NCI-H526 (cell line): ENCODE results near the gene SGCD.

Source experiments
- DNase-seq, 2 experiments: peaks; one replicate each; lab custom pipeline; 2025; lab: John Stamatoyannopoulos, UW

Gene SGCD

DNA sequence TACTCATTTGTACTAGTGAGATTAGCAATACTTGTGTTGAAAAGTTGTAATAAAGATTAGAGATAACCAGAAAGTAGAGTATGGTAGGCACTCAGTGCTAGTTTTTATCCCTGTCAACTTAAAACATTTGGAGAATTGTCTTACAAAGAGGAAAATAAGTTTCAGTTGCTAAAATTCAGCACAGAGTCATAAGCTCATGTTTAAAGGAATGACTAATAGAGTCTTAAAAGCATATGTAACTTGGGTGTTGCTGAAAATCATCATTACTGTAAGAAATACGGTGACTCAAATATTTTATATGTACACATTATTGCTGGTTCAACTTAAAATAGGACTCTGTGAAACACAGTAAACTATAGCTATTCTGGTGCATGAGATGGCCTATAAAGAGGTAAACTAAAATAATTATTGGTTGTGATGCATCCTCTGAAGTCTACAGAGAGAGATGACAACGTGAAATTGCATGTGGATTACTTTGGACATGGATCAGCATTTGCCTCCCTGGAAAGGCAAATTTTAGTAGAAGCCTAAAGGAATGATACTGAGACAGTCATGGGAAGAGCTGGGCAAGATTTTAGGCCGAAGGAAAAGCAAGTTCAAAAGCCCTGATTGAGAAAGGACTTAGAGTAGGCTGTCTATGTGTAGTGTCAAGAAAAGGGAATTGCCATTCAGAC, 34.6 kb downstream of the SGCD start:
- DNase-seq: no peak

DNA sequence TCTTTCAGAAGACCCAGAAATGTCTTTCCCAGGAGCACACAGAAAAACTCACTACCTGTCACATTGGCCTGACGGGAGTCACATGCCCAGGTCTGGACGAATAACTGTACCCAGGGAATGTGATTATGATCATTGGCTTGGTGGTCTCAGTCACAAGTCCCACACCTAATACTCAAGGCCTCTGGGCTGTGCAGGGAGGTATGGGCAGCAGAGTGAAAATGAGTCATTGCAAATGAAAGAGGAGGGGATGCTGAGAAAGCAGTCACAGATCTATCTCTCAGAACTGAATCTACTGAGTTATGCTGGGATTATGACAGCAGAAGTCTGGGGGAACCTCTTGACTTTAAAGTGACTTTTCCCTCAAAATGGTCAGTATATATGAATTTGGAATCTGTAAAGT, 36.9 kb downstream of the SGCD start:
- DNase-seq: no peak

DNA sequence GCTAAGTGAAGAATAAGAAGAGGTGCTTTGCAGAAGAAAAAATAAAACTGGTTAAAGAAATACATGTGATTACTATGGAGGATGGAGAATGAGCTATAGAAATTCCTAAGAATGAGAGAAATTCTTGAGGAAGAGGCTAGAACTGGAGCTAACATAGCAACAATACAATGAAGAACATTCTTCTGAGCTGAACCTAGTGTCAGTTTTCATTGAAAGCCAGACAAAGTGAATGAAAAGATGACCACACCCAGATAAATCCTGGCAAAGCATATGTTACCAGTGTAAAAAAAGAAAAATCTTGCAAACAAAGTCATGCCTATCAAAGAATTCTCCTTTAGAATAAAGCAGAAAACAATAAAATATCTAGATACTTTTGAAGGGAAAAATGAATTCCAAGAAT, 39.6 kb downstream of the SGCD start:
- DNase-seq: no peak

DNA sequence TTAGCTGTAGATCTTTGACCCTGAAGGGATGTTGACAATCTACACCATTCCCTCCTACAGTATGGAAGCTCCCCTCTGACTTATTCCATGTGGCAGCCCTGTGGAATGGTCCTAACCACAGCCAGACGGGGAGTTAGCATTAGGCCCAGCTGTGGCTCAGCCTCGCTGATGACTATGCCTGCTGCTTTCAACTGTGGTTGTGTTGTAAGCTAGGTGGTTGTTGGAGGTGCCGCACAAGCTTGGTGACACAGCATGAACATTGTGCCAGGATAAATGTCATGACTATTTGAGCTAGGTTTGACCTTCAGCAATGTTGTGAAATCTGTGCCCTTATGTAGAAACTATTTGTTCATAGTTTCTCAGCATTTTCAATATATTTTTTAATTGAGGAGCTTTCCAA, 40.6 kb downstream of the SGCD start:
- no peak for DNase-seq

DNA sequence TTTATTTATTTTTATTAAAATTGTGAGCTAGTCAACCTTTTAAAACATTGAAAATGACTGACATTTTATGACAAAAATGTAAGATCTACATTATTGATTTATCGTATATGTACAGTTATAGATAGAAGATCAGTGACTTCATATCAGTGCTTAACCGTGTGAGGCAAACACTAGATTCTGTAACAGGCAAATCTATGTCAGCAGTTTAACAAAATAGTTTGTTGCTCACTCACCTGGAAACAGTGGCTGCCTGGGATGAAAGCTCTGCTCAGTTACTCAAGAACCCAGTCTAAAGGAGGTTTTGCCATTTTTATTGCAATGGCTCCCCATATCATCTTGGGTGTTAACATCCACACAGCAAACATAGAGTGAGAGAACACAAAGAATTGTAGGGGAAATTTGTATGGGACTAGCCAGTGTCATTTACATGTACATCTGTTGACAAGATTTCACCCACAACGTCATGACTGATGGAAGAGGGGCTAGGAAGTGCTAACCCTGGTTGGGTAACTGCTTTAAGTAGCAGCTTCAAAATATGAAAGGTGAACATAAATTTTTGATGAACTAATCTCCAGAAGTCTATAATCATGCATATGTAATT, 49.0 kb downstream of the SGCD start:
- no peak for DNase-seq

DNA sequence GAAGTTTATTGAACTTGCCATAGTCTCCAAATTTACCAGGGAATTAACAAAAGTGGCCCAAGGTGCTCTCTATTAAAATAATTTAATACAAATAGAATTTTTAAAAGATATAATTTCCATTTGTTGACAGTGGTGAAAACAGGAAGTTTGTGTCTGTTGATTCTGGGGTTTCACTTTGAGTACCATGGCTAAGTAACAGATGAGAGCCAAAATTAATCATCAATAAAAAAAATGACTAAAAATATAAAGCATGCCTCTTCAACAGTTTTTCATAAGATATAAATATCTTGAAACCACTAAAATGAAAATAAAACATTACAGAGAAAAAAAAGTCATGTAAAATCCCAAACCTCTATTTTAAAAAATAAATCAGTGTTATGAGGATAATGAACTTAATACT, 49.8 kb downstream of the SGCD start:
- no peak for DNase-seq

DNA sequence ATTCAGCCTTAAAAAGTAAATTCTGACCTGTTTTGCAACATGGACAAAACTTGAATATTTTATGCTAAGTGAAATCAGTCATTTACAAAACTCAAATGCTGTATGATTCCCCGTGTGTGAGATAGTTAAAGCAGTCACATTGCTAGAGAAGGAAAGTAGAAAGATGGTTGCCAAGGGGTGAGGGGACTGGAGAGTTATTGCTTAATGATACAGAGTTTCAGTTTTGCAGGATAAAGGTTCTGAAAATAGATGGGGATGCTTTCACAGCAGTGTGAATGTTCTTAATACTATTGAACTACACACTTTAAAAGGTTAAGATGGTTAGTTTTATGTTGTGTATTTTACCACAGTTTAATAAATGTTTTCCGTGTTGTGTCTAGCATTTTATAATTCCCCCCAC, 51.2 kb downstream of the SGCD start:
- DNase-seq: no peak

DNA sequence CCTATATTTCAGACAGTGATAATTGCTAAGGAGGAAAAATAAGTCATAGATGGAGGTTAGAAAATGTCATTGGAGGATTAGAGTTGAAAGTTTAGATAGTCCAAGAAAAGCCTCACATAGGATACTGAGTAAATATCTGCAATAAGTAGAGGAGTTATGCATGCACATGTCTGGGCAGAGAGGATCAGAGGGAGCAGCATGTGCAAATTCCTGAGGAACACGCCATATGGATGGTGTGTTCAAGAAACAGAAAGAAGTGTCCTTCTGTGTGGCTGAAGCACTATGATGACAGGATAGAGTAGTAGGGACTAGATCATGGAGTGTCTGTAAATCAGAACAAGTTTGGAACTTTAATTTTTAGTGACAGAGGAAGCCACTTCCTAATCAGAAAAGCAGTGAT, 52.2 kb downstream of the SGCD start:
- DNase-seq: no peak

DNA sequence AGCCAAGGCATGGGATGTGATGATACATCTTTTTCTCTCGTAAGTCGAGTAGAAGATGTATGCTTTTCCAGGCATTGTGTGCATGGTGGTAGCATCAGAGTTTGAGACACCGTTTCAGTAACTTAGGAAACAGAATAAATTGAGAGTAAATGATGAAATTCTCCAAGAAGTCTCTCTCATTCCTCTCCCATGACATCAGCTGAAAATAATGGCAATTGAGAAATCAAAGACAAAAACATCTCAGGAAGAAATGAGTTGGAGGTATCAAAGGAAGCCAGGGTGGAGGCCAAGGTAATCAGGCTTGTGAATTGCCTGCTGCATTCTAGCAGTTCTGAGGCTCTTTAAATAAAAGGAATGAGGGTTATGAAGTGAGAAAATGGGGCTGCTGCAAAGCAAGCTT, 53.9 kb downstream of the SGCD start:
- DNase-seq: peak in 1 of 2 experiments; percentile 5

DNA sequence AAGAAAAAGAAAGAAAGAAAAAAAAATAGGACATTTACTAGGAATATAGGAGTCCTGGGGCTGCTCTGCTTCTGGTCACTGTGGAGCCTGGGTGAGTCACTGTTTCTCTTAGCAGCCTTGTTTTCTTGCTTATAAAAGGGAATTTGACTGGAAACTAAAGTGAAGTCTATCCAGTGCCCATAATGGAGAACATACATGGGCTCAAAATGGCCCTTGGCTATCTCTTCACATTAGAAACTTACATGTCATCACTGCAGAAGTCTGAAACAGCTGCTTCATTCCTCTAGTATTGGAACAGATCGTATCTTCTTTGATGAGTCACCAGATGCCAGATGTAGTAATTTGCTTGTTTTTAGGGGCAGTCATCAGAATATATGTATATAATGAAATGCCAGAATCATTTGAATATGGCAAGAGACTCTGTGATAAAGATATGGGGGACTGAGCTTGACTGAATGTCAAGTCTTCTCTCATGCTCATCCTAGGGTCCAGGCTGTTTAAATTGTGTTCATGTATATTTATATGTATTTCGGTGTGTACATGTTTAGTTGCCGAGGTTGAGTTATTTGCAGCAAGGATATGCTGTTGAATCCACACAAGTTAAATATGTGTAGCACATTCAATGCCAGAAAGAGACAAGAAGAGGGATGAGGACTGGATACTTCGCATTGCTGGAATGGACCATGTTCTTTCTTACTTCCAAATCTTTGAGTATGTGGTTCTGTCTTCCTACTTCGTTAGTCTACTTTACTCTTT, 56.7 kb downstream of the SGCD start:
- DNase-seq: no peak

DNA sequence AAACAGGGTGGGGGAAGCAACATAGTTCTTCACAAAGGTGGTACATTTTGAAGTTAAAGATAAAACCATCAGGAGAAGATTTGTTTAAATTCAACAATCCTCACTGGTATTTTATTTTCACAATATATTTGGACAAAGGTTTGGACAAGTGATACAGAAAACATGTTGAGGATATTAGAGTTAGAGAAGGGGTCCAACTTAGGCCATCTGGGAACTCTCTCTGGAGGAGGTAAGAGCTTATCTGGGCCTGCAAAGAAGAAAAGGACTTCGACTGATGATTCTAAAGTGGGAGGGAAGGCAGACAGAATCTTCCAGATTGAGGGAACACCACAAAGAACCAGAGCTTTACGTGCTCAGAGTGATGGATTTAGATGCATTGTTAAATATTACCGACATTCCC, 58.5 kb downstream of the SGCD start:
- DNase-seq: no peak

DNA sequence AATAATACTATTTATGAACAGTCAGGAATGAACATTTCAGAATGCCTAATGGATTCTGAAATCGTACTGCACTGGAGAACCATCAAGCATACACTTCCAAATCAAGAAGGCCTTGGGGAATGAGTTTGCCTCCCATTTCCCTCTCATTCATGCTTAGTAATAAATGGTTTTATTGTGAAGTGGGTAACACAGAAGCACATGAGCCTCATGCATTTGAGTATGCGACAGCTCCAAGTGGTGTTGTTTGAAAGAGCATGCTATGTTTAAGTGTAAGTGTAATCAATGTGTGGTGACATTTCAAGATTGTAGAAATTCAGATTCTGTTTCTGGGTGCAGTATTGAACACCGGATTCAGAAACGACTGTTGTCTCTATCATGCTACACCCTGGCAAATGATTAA, 60.0 kb downstream of the SGCD start:
- DNase-seq: no peak

DNA sequence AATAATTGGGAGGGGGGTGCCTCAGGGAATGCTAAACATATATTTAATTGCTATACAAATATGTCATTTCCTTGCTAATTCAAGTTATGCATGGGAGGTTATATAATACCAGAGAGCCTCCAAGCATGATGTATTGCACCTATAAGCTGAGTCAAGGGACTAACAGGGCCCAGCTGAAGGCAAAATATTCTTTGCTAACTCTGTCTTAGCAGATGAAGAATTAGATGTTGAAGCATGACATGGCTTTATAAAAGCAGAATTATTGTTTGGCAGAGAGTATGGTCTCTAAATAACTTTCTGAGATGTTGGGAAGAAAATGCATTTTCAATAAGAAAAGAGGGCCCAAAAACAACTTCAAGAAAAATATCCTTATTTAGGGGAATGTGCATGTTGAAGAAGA, 60.4 kb downstream of the SGCD start:
- no peak for DNase-seq

DNA sequence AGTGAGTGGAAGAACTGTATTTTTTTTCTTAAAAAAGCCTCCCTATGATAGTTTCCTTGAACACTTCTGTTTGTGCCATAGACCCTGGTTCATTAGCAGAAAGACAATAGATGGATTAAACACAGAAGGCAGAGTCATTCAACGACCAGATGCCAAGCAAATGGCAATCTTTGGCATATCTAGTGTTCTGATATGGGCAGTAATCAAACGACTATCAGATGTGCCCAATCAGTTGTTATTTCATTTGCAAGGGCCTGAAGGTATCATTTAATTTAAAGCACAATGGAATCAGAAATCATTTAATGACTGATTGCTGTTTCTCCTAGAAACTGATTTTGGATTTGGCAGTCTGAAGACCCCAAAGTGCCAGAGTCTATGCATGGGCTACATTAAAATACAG, 61.3 kb downstream of the SGCD start:
- no peak for DNase-seq

DNA sequence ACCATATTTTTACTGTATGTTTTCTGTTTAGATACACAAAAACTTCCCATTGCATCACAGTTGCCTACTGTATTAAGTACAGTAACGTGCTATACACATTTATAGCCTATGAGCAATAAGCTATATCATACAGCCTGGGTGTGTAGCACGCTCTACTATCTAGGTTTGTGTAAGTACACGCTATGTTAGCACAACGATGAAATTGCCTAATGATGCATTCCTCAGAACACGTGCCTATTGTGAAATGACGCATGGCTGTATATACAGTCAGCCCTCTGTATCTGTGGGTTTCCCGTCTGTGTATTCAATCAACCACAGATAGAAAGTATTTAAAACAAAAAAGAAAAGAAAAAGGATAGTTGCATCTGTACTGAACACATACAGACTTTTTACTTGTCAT, 64.2 kb downstream of the SGCD start:
- DNase-seq: no peak

DNA sequence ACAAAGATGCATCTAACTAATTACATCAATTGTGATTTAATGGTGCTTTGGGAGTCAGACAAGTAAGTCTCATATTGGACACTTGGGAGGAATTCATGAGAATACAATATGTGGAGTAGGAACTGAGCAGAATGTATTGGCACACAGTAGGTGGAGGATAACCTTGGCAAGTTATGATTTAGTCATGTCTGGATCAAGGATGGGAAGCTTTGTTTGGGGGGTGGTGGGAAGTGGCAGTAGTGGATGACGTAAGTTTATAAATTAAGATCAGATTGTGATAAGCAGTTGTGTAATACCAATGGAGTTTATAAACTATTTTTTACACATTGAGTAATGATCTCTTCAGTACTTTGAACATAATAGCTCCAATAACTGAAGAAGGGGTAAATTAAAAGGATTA, 67.0 kb downstream of the SGCD start:
- no peak for DNase-seq

DNA sequence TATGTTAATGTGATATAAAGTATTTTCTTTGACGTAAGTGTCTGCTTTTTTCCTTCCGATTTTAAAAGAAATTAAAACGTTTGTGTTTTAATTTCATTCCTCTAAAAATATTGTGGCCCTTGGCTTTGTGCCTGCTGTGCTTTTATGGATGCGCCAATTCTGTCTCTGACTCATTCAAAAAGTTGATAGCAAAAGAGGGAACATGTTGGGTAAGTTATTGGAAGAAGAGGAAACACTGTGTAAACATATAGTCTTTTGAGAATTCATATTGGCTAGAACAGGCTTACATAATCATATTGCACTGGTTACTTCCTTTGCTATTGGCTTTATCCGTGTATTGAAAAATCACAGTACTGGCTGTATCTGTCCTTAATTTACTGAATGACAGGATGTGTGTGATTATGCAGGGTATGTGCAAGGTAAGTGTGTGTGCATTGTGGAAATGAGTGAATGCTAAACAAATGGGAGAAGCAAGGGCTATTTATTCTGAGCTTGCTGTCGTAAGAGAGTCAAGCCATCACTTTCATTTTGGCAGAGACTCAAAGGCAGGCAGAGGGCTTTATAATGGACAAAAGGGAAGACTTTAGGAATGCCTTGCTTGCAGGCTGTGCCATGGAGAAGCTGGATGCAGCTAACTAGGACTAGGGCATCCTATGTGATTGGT, 67.8 kb downstream of the SGCD start:
- no peak for DNase-seq

DNA sequence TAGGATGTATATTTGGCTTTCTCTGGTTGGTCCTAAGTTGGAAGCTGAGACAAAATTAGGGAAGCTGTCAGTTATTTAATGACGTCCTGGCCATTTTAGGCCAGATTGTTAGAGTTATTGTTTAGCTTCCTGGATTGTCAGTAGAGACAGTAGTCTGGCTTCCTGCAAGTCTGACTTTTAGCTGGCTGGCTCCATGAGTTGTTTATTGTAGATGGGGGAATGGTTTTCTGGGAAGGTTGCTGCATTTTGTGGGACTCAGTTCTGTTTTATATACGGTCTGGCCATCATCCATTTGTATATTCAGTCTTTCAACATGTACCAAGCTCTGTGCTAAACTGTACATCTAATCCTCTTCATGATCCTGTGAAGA, 68.3 kb downstream of the SGCD start:
- no peak for DNase-seq

DNA sequence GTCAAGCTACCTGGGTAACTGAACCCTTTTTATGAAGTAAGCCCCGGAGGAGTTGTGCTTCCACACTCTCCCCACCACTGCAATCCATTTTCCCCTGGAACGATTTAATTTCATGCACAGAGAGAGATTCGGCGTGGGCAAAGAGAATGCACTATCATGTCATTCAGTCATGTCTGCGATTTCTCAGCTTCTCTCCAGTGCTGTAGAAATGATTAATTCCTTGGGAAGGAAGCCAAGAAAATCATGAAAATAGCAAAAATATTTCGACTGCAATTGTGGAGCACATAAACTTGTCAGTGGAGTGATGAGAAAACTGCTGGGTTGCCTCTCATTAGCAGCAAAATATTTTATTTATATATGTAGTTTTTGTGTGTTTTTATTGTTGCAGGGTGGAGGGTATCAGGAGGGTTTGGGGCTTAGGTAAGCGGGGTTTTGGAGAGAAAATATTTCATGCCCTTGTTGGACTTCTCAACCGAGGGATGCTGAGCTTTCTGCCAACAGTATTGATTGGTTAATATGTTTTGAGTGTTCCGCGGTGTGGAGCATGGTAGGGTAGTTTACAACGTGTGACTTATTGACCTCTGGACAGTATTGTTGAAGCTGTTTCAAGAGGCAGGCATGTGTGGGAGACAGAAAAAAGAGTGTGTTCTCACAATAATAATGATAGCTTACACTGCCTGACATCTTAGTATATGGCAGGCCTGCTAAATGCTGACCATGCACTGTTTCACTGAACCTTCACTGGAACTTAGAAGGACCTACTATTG, 69.3 kb downstream of the SGCD start:
- DNase-seq: no peak

DNA sequence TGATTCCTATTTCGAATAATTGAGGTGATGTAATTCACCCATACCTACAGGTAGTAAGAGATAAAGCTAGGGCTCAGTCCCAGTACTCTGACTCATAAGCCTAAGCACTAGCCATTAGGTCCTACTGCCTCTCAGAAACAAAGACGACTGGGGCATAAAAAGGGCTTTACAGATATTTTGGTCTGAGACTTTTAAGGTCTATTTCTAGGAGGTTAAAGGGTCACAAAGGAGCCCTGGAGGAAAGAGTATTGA, 69.8 kb downstream of the SGCD start:
- no peak for DNase-seq

DNA sequence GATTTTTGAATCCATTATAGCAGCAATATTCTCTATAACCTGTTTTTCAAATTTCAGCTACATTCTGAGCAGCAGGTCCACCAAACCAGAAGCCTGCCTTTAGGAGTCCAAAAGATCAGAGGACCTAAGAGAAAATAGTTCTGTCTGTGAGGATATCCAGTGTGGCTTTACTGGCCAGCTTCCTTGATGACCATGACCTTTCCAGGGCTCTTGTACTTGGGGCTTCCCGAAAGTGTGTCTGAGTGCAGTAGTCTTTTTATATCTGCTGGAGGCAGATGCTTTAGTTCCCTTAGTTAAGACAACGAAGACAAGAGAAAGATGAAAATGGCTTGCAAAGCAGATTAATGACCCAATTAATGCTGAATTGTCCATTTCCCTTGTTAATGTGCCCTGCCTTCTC, 72.4 kb downstream of the SGCD start:
- peak in 1 of 2 experiments; percentile 23 for DNase-seq

DNA sequence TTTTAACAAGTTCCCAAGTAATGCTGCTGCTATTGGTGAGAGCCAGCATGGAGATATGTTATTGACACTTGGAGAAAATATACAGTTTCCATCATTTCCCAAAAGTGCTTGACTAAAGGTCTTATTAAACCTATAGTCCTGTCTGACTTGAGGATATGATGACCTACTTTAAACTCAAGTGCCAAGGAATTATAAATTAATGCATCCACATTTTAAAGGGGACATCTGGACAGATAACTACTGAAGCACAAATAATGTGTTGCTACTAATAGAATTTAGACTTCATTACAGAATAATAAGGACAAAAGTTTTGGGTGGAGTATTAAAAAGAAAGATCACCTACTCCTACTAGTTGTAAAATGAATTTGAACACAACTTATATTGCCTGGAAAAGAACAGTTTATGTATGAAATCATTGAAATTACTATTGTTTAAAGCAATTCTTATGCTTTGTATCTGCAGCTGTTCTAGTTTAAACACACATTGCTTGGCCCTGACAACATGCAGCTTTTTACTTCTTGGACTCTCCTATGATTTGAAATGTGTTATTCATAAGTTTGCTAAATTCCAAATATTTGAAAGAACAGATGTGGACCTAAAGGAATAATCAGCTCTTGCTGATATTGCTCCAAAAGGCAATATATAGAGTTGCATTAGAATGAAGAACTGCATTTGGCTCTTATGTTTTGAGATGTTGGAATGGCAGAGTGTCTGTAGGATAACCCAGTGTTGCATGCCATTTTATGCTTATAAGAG, 73.4 kb downstream of the SGCD start:
- no peak for DNase-seq
